ENCODE measurements around the gene GPRIN3. TPM values are rescaled to one million over a fixed set of nuclear protein-coding genes. Genes with fewer than 3 reads are reported as not detected.

GPRIN3 gene
- total RNA-seq, 1 donor from 2014 or later = 25.2 TPM

- no peak for ATAC-seq
- Histone ChIP-seq H3K36me3 (no peaks in the 10 kb centered on the region), H3K9me3 (no peaks in the 10 kb centered on the region), H3K4me1 (peaks cover 7% of the 10 kb centered on the region), H3K27ac (no peak overlapping the region), H3K27me3 (no peaks in the 10 kb centered on the region), H3K4me3 (no peak overlapping the region)
- DNase-seq = no peak
- intact Hi-C loops (cut with DNase I) = no loop called here
- no peak for TF ChIP-seq CTCF (IDR thresholded peaks at IDR 0.05)
Measured at GRCh38 chr4:89247951-89248350, 59.6 kb downstream of the GPRIN3 start.

GRCh38 chr4:89245459-89245858 lies 62.1 kb downstream of the GPRIN3 start:
- ATAC-seq = peak; percentile 44
- intact Hi-C loops (cut with DNase I) = no loop called here
- Histone ChIP-seq H3K27me3 (no peaks in the 10 kb centered on the region), H3K4me1 (peaks cover 7% of the 10 kb centered on the region), H3K9me3 (no peaks in the 10 kb centered on the region), H3K36me3 (no peaks in the 10 kb centered on the region), H3K4me3 (no peak overlapping the region), H3K27ac (no peak overlapping the region)
- TF ChIP-seq CTCF (IDR thresholded peaks at IDR 0.05) = no peak
- no peak for DNase-seq

GRCh38 chr4:89243733-89244252 lies 63.8 kb downstream of the GPRIN3 start:
- ATAC-seq (no peak), DNase-seq (no peak)
- H3K4me1 ChIP-seq = peaks cover 7% of the 10 kb centered on the region
- no peaks in the 10 kb centered on the region for H3K27me3 ChIP-seq
- intact Hi-C loops (cut with DNase I) = no loop called here
- no peak for TF ChIP-seq CTCF (IDR thresholded peaks at IDR 0.05)
- H3K9me3 ChIP-seq = no peaks in the 10 kb centered on the region
- H3K4me3 ChIP-seq = no peak overlapping the region
- H3K36me3 ChIP-seq = no peaks in the 10 kb centered on the region
- H3K27ac ChIP-seq = no peak overlapping the region

GRCh38 chr4:89242864-89243732 lies 64.5 kb downstream of the GPRIN3 start:
- intact Hi-C loops (cut with DNase I) = no loop called here
- DNase-seq (no peak), ATAC-seq (peak; percentile 57)
- Histone ChIP-seq H3K9me3 (no peaks in the 10 kb centered on the region), H3K4me3 (no peak overlapping the region), H3K27me3 (no peaks in the 10 kb centered on the region), H3K4me1 (peaks cover 7% of the 10 kb centered on the region), H3K36me3 (no peaks in the 10 kb centered on the region), H3K27ac (no peak overlapping the region)
- no peak for TF ChIP-seq CTCF (IDR thresholded peaks at IDR 0.05)

GRCh38 chr4:89242216-89242615 lies 65.4 kb downstream of the GPRIN3 start:
- no peaks in the 10 kb centered on the region for H3K27me3 ChIP-seq
- no peak for TF ChIP-seq CTCF (IDR thresholded peaks at IDR 0.05)
- H3K9me3 ChIP-seq = no peaks in the 10 kb centered on the region
- no peaks in the 10 kb centered on the region for H3K36me3 ChIP-seq
- DNase-seq (no peak), ATAC-seq (no peak)
- H3K4me1 ChIP-seq = peaks cover 7% of the 10 kb centered on the region
- intact Hi-C loops (cut with DNase I) = no loop called here
- H3K27ac ChIP-seq = no peak overlapping the region
- no peak overlapping the region for H3K4me3 ChIP-seq
